Activated T-helper 2 cell treated with anti-CD3 and anti-CD28 coated beads, Interferon-gamma antibody, Interleukin-2, Interleukin-4, amounts not matched to agents 10 μg/mL and 5 μg/mL and 100 μg/mL, durations not matched to agents 14 hours and 24 hours and 36 hours (primary cell): ENCODE data around the gene PRKG1. TPM values are rescaled to one million over a fixed set of nuclear protein-coding genes. Genes with fewer than 3 reads are reported as not detected.
"Not testable (repeated sequence)": the region's sequence is repeated elsewhere in the genome, so short reads cannot be mapped to it uniquely, and the experiment has no call there.

ENCODE experiments used
- DNase-seq: peaks from one replicate; pipeline ENCODE4 v3.0.0; 2021; ENCODE audit warnings: low spot score
- H3K27ac Mint-ChIP-seq: one replicate; pipeline ENCODE4 v1.8.0; 2021; ENCODE audit warnings: mixed read lengths
- H3K27me3 Mint-ChIP-seq: one replicate; pipeline ENCODE4 v1.8.0; 2021; ENCODE audit warnings: low read depth, mixed read lengths
- H3K36me3 Mint-ChIP-seq: one replicate; pipeline ENCODE4 v1.8.0; 2021; ENCODE audit warnings: low read depth, mixed read lengths
- H3K4me1 Mint-ChIP-seq: one replicate; pipeline ENCODE4 v1.8.0; 2021; ENCODE audit warnings: low read depth, mixed read lengths
- H3K4me3 Mint-ChIP-seq: one replicate; pipeline ENCODE4 v1.8.0; 2021; ENCODE audit warnings: low read depth, mild to moderate bottlenecking, moderate library complexity, mixed read lengths
- H3K9me3 Mint-ChIP-seq: one replicate; pipeline ENCODE4 v1.8.0; 2021; ENCODE audit warnings: mixed read lengths
- intact Hi-C: fragments of 100-400 bp; cut with micrococcal nuclease; formaldehyde crosslinking; loops from one replicate; pipeline ENCODE4 v1.15.1; 2023
- total RNA-seq: library from RNA; stranded (reverse); gene quantifications from 2 replicates; pipeline ENCODE4 v1.2.3, GENCODE V29; 2022

Gene PRKG1
- total RNA-seq, 1 donor from 2014 or later = not detected

DNA sequence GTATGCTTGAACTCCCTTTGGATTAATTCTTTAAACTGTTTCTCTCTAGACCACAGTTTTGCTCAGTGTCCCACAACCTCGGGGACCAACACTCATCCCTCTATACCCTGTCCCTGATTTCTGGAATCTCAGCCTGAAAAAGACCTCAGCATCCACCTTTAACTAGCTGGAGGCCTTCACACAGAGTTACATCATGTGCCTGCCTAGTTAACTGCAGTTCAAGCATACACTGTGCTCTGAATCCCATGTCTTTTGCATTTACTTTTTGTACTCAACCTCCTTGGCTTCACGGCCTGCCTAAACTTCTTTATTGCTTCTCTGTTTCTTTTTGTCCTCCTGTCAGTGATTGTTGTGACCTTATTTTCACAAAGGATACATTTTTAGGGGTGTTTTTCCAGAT is 66.7 kb downstream of the PRKG1 start:
- intact Hi-C loops = no loop called here
- Mint-ChIP-seq H3K4me3 (no peak overlapping the region), H3K4me1 (no peaks in the 10 kb centered on the region)

DNA sequence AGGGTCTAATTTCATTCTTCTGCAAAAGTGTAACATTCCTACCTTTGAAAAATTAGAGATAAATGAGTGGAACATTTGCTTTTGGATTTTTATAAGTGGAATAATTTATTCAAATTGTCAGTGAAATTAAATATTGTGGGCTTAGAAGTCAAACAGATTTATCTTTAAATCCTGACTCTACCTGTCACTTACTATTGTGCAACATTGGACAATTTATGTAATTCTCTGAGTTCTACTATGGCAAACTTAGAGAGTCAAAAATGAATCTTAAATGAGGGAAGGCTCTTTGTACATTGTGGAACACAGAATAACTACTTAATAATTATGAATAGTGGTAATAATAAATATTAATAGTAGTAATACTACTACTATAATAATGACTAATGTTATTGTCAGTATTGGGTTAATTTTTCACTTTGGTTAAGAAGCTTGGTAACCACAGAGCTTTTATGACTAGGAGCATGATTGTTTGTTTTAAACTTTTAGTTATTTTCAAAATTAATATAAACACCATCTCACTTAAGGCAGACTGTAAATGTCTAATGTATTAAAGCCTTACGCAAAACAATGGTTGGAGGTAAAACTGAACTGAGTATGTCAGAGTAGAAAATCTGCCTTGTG is 70.0 kb downstream of the PRKG1 start:
- no peak for DNase-seq
- H3K4me3 Mint-ChIP-seq = no peak overlapping the region
- no peaks in the 10 kb centered on the region for H3K36me3 Mint-ChIP-seq
- no peak overlapping the region for H3K27ac Mint-ChIP-seq
- intact Hi-C loops = no loop called here
- H3K27me3 Mint-ChIP-seq = no peaks in the 10 kb centered on the region
- no peaks in the 10 kb centered on the region for H3K9me3 Mint-ChIP-seq
- H3K4me1 Mint-ChIP-seq = no peaks in the 10 kb centered on the region

More for the DNA sequence above, 66.7 kb downstream of the PRKG1 start:
- H3K27ac Mint-ChIP-seq = no peak overlapping the region
- no peak for DNase-seq
- no peaks in the 10 kb centered on the region for H3K36me3 Mint-ChIP-seq
- H3K9me3 Mint-ChIP-seq = no peaks in the 10 kb centered on the region
- no peaks in the 10 kb centered on the region for H3K27me3 Mint-ChIP-seq

DNA sequence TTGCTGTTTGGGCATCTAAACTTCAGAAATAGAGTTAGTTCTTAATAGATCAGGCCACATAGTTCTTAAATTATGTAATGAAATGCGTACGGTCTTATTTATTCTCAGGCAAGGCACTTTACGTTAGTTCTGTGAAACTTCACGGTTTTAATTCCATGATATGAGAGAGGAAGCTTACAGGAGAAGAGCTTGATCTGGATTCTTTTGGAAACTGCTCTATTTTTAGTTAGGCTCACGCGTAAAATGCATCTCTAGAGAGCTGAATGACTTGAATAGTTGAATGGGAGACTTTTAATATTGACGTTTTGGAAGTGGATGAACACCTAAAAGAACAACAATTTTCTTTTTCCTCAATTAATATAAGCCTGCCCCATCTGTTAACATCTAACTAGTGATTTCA is 71.1 kb downstream of the PRKG1 start:
- Mint-ChIP-seq H3K9me3 (no peaks in the 10 kb centered on the region), H3K36me3 (no peaks in the 10 kb centered on the region), H3K4me1 (no peaks in the 10 kb centered on the region), H3K27me3 (no peaks in the 10 kb centered on the region), H3K4me3 (no peak overlapping the region), H3K27ac (no peak overlapping the region)
- intact Hi-C loops = no loop called here
- DNase-seq = no peak

GRCh38 chr10:51147644-51148399 is 73.5 kb downstream of the PRKG1 start:
- intact Hi-C loops = no loop called here
- no peak for DNase-seq

GRCh38 chr10:51156926-51157325 is 82.6 kb downstream of the PRKG1 start:
- H3K27ac Mint-ChIP-seq = no peak overlapping the region
- H3K36me3 Mint-ChIP-seq = no peaks in the 10 kb centered on the region
- no peaks in the 10 kb centered on the region for H3K9me3 Mint-ChIP-seq
- no peak overlapping the region for H3K4me3 Mint-ChIP-seq
- intact Hi-C loops = loop anchor here (10.0 kb wide), 1 partner anchor 1322 kb away; no protein-coding TSS in a partner anchor
- no peaks in the 10 kb centered on the region for H3K4me1 Mint-ChIP-seq
- no peaks in the 10 kb centered on the region for H3K27me3 Mint-ChIP-seq
- DNase-seq = no peak

More at GRCh38 chr10:51147644-51148399, 73.5 kb downstream of the PRKG1 start:
- H3K9me3 Mint-ChIP-seq = no peaks in the 10 kb centered on the region
- no peaks in the 10 kb centered on the region for H3K27me3 Mint-ChIP-seq
- no peaks in the 10 kb centered on the region for H3K36me3 Mint-ChIP-seq
- no peak overlapping the region for H3K27ac Mint-ChIP-seq
- H3K4me3 Mint-ChIP-seq = no peak overlapping the region
- H3K4me1 Mint-ChIP-seq = no peaks in the 10 kb centered on the region

DNA sequence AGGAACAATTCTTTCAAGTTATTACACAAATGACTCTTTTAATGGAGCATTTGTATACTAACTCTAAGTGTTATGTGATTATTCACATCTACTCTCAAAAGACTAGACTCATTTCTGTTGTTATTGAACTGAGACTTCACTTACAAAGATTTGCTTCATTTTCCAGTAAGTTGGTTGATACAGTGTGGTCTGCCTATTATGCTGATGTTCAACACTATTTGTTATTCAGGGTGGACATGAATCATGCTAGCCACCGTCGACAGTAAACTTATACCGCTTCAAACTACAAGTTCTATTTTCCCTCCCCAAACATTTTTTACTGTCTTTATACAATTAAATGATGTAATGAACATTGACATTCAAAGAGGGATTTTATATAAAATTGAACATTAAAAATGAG is 84.5 kb downstream of the PRKG1 start:
- Mint-ChIP-seq H3K4me3 (no peak overlapping the region), H3K36me3 (no peaks in the 10 kb centered on the region), H3K27ac (no peak overlapping the region), H3K27me3 (no peaks in the 10 kb centered on the region), H3K4me1 (no peaks in the 10 kb centered on the region), H3K9me3 (no peaks in the 10 kb centered on the region)
- no peak for DNase-seq
- intact Hi-C loops = loop anchor here (10.0 kb wide), 1 partner anchor 1324 kb away; no protein-coding TSS in a partner anchor

DNA sequence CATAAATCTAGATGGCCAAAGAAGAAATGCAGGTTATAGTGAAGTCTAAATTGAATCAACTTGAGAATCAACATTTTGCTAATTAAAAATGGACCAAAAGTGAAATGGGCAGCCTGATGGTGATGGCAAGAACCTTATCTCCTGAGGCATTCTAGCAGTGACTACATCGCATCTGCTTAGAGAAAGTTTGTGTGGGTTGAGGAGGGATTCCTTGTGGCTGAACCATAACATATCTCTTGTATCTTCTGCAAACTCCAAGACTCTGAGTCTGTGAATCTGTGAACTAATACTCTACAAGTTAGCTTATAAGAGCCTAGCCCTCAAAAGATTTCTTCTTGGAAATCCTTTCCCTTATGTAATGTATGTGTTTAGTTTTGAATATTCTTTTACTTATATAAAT is 85.6 kb downstream of the PRKG1 start:
- Mint-ChIP-seq H3K4me1 (no peaks in the 10 kb centered on the region), H3K27me3 (no peaks in the 10 kb centered on the region), H3K27ac (no peak overlapping the region), H3K4me3 (no peak overlapping the region), H3K9me3 (no peaks in the 10 kb centered on the region), H3K36me3 (no peaks in the 10 kb centered on the region)
- intact Hi-C loops = loop anchor here (10.0 kb wide), 1 partner anchor 1325 kb away; no protein-coding TSS in a partner anchor
- no peak for DNase-seq

GRCh38 chr10:51162002-51162401 is 87.7 kb downstream of the PRKG1 start:
- Mint-ChIP-seq H3K27ac (no peak overlapping the region), H3K36me3 (no peaks in the 10 kb centered on the region), H3K4me3 (no peak overlapping the region), H3K27me3 (no peaks in the 10 kb centered on the region), H3K9me3 (no peaks in the 10 kb centered on the region), H3K4me1 (no peaks in the 10 kb centered on the region)
- intact Hi-C loops = no loop called here
- no peak for DNase-seq

DNA sequence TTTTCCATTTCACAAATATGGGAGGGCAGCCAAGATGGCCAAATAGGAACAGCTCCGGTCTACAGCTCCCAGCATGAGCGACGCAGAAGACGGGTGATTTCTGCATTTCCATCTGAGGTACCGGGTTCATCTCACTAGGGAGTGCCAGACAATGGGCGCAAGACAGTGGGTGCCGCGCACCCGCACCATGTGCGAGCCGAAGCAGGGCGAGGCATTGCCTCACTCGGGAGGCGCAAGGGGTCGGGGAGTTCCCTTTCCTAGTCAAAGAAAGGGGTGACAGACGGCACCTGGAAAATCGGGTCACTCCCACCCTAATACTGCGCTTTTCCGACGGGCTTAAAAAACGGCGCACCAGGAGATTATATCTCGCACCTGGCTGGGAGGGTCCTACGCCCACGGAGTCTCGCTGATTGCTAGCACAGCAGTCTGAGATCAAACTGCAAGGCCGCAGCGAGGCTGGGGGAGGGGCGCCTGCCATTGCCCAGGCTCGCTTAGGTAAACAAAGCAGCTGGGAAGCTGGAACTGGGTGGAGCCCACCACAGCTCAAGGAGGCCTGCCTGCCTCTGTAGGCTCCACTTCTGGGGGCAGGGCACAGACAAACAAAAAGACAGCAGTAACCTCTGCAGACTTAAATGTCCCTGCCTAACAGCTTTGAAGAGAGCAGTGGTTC is 89.2 kb downstream of the PRKG1 start:
- H3K27me3 Mint-ChIP-seq = not testable (repeated sequence)

GRCh38 chr10:51168086-51168815 is 94.0 kb downstream of the PRKG1 start:
- no peaks in the 10 kb centered on the region for H3K27me3 Mint-ChIP-seq
- H3K4me1 Mint-ChIP-seq = no peaks in the 10 kb centered on the region
- no peaks in the 10 kb centered on the region for H3K9me3 Mint-ChIP-seq
- no peak for DNase-seq
- H3K36me3 Mint-ChIP-seq = no peaks in the 10 kb centered on the region
- intact Hi-C loops = no loop called here
- H3K4me3 Mint-ChIP-seq = no peak overlapping the region
- H3K27ac Mint-ChIP-seq = no peak overlapping the region

More for the DNA sequence above, 89.2 kb downstream of the PRKG1 start:
- H3K4me1 Mint-ChIP-seq, H3K27ac Mint-ChIP-seq, H3K4me3 Mint-ChIP-seq, intact Hi-C loops, DNase-seq, H3K9me3 Mint-ChIP-seq, H3K36me3 Mint-ChIP-seq: not testable (repeated sequence)

GRCh38 chr10:51169111-51169510 is 94.8 kb downstream of the PRKG1 start:
- Mint-ChIP-seq H3K4me3 (no peak overlapping the region), H3K36me3 (no peaks in the 10 kb centered on the region), H3K27me3 (no peaks in the 10 kb centered on the region), H3K4me1 (no peaks in the 10 kb centered on the region), H3K27ac (no peak overlapping the region), H3K9me3 (no peaks in the 10 kb centered on the region)
- intact Hi-C loops = no loop called here
- DNase-seq = no peak

GRCh38 chr10:51170518-51171245 is 96.4 kb downstream of the PRKG1 start:
- H3K4me3 Mint-ChIP-seq = no peak overlapping the region
- no peaks in the 10 kb centered on the region for H3K27me3 Mint-ChIP-seq
- no peaks in the 10 kb centered on the region for H3K4me1 Mint-ChIP-seq
- H3K9me3 Mint-ChIP-seq = no peaks in the 10 kb centered on the region
- no peak for DNase-seq
- no peaks in the 10 kb centered on the region for H3K36me3 Mint-ChIP-seq
- no peak overlapping the region for H3K27ac Mint-ChIP-seq
- intact Hi-C loops = no loop called here
